ENCODE results near the gene CRPPA.

DNA sequence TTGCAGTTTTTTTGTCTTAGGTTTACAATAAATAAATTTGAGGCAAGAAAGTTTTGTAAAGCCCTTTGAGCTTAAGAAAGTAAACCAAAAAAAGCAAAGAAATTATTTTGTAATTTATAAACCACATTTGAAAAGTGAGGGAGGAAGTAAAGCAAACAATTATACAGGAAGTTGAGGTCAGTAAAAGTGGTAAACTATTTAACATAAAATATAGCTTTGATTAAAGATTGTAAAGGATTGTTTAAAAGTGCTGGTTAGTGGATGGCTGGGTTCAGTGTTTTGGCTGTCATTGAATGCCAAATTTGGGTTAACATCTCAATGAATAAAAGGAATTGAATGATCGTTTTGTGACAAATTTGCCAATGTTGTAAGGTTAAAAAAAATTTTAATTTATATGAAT, 34.3 kb upstream of the CRPPA start:
- no peak for TF ChIP-seq EZH2 (IDR thresholded peaks at IDR 0.05; ENCODE audit: borderline replicate concordance, low read depth, low read length, severe bottlenecking)
- TF ChIP-seq, protein P1, sequence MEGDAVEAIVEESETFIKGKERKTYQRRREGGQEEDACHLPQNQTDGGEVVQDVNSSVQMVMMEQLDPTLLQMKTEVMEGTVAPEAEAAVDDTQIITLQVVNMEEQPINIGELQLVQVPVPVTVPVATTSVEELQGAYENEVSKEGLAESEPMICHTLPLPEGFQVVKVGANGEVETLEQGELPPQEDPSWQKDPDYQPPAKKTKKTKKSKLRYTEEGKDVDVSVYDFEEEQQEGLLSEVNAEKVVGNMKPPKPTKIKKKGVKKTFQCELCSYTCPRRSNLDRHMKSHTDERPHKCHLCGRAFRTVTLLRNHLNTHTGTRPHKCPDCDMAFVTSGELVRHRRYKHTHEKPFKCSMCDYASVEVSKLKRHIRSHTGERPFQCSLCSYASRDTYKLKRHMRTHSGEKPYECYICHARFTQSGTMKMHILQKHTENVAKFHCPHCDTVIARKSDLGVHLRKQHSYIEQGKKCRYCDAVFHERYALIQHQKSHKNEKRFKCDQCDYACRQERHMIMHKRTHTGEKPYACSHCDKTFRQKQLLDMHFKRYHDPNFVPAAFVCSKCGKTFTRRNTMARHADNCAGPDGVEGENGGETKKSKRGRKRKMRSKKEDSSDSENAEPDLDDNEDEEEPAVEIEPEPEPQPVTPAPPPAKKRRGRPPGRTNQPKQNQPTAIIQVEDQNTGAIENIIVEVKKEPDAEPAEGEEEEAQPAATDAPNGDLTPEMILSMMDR (IDR thresholded peaks at IDR 0.05; ENCODE audit: borderline replicate concordance, extremely low read depth, low read length, poor library complexity, severe bottlenecking) = no peak

Measured in DND-41 (cell line).